Muscle layer of duodenum (tissue), 2 donors: Measurements from ENCODE around the gene GDPD5.

Experiments used
- H3K27ac ChIP-seq: one replicate; pipeline ENCODE4 v1.7.0; 2013; ENCODE audit warnings: mild to moderate bottlenecking, low read length
- H3K27me3 ChIP-seq: one replicate; pipeline ENCODE4 v1.7.0; 2013; ENCODE audit warnings: low read depth, mild to moderate bottlenecking, control low read depth, low read length
- H3K36me3 ChIP-seq, 2 donors: one replicate each; pipeline ENCODE4 v1.7.0; 2013; ENCODE audit warnings: low read length in 2 of 2, control low read depth in 1 of 2, mild to moderate bottlenecking in 1 of 2; ENCODE audit not compliant: insufficient read depth in 2 of 2, control insufficient read depth in 1 of 2
- H3K4me1 ChIP-seq, 2 donors: one replicate each; pipeline ENCODE4 v1.7.0; 2013; ENCODE audit warnings: low read length in 2 of 2, mild to moderate bottlenecking in 2 of 2, control low read depth in 1 of 2, moderate library complexity in 1 of 2; ENCODE audit not compliant: insufficient read depth in 2 of 2, control insufficient read depth in 1 of 2
- H3K4me3 ChIP-seq, 2 donors: one replicate each; pipeline ENCODE4 v1.7.0; 2013; ENCODE audit warnings: low read length in 2 of 2, low read depth in 1 of 2, mild to moderate bottlenecking in 1 of 2
- H3K9me3 ChIP-seq, 2 donors: one replicate each; pipeline ENCODE4 v1.7.0; 2013; ENCODE audit warnings: low read length in 2 of 2, control low read depth in 1 of 2, mild to moderate bottlenecking in 1 of 2; ENCODE audit not compliant: control insufficient read depth in 1 of 2
- donor health status: healthy.

GDPD5 gene

GRCh38 chr11:75518771-75519653 is 6.7 kb downstream of the GDPD5 start:
- H3K27ac ChIP-seq = no peak overlapping the region

GRCh38 chr11:75518204-75518549 is 7.6 kb downstream of the GDPD5 start:
- no peaks in the 10 kb centered on the region for H3K27me3 ChIP-seq
- H3K4me1 ChIP-seq = no peaks in the 10 kb centered on the region
- H3K36me3 ChIP-seq = peaks cover 0 to 6% of the 10 kb centered on the region in 2 donors
- H3K4me3 ChIP-seq = no peak overlapping the region
- no peak overlapping the region for H3K27ac ChIP-seq
- H3K9me3 ChIP-seq = no peaks in the 10 kb centered on the region

More at GRCh38 chr11:75518771-75519653, 6.7 kb downstream of the GDPD5 start:
- Histone ChIP-seq H3K4me3 (no peak overlapping the region), H3K9me3 (no peaks in the 10 kb centered on the region), H3K4me1 (no peaks in the 10 kb centered on the region), H3K27me3 (no peaks in the 10 kb centered on the region), H3K36me3 (peaks cover 0 to 6% of the 10 kb centered on the region in 2 donors)

DNA sequence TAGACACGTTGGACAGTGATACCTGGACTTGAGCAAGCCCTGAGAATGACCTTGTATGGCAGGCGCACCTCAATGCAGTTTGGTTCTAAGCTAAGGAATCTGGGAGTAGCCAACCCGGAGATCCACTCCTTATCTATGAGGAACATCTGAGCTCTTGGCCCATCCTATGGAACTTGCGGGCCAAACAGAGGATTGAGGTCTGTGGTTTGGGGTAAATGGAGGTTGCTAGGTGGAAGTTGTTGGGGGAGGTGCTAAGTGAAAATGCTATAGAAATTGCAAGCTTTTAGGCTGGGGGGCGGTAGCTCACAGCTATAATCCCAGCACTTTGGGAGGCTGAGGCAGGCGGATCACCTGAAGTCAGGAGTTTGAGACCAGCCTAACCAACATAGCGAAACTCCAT is 8.9 kb downstream of the GDPD5 start:
- H3K4me1 ChIP-seq = no peaks in the 10 kb centered on the region
- no peak overlapping the region for H3K27ac ChIP-seq
- peaks cover 0 to 6% of the 10 kb centered on the region in 2 donors for H3K36me3 ChIP-seq
- H3K9me3 ChIP-seq = no peaks in the 10 kb centered on the region
- H3K4me3 ChIP-seq = no peak overlapping the region
- no peaks in the 10 kb centered on the region for H3K27me3 ChIP-seq

DNA sequence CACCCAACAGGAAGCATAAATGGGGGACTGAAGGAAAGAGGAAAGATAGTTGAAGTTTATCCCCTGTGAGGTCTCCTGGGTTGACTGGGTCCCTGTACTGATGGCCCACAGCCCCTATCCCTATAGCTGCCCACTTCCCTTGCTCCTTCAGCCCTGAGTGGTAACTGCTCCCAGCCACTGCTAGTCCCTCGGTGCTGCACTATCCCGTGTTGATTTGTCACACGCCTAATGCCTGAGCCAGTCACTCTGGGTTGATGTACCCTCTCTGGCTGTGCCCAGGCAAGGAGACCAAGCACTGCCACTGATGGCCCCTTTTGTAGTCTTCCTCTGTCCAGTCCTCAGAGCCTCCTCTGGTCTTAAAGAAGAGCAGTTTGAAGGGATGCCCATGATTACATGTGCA is 9.6 kb downstream of the GDPD5 start:
- Histone ChIP-seq H3K4me1 (no peaks in the 10 kb centered on the region), H3K36me3 (peaks cover 0 to 6% of the 10 kb centered on the region in 2 donors), H3K27ac (no peak overlapping the region)

GRCh38 chr11:75514596-75514995 is 11.1 kb downstream of the GDPD5 start:
- H3K4me1 ChIP-seq = no peaks in the 10 kb centered on the region
- H3K4me3 ChIP-seq = no peak overlapping the region
- no peak overlapping the region for H3K27ac ChIP-seq
- H3K36me3 ChIP-seq = peaks cover 0 to 6% of the 10 kb centered on the region in 2 donors
- H3K27me3 ChIP-seq = no peaks in the 10 kb centered on the region
- no peaks in the 10 kb centered on the region for H3K9me3 ChIP-seq

More for the DNA sequence above, 9.6 kb downstream of the GDPD5 start:
- H3K27me3 ChIP-seq = no peaks in the 10 kb centered on the region
- no peak overlapping the region for H3K4me3 ChIP-seq
- H3K9me3 ChIP-seq = no peaks in the 10 kb centered on the region

- H3K27ac ChIP-seq = no peak overlapping the region
- no peaks in the 10 kb centered on the region for H3K9me3 ChIP-seq
- no peak overlapping the region for H3K4me3 ChIP-seq
- peaks cover 0 to 6% of the 10 kb centered on the region in 2 donors for H3K36me3 ChIP-seq
- H3K4me1 ChIP-seq = no peaks in the 10 kb centered on the region
- no peaks in the 10 kb centered on the region for H3K27me3 ChIP-seq
Measured at GRCh38 chr11:75513250-75513649, 12.5 kb downstream of the GDPD5 start.

DNA sequence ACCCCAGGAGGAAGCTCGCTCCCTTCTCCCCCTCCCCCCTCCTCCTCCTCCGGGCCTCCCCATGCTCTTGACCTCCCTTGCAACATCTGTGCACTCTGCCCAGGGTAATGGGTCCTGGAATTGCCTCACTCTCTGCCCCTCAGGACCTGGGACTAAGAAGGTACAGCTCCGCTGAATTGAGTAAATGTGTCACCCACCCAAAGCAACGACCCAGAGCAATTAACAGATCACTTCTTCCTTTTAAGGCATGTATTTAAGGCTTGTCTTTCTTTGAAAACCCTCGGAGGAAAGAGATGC is 15.1 kb downstream of the GDPD5 start:
- H3K9me3 ChIP-seq = no peaks in the 10 kb centered on the region
- H3K4me1 ChIP-seq = no peaks in the 10 kb centered on the region
- no peak overlapping the region for H3K27ac ChIP-seq
- no peaks in the 10 kb centered on the region for H3K27me3 ChIP-seq
- no peak overlapping the region for H3K4me3 ChIP-seq
- H3K36me3 ChIP-seq = no peaks in the 10 kb centered on the region

DNA sequence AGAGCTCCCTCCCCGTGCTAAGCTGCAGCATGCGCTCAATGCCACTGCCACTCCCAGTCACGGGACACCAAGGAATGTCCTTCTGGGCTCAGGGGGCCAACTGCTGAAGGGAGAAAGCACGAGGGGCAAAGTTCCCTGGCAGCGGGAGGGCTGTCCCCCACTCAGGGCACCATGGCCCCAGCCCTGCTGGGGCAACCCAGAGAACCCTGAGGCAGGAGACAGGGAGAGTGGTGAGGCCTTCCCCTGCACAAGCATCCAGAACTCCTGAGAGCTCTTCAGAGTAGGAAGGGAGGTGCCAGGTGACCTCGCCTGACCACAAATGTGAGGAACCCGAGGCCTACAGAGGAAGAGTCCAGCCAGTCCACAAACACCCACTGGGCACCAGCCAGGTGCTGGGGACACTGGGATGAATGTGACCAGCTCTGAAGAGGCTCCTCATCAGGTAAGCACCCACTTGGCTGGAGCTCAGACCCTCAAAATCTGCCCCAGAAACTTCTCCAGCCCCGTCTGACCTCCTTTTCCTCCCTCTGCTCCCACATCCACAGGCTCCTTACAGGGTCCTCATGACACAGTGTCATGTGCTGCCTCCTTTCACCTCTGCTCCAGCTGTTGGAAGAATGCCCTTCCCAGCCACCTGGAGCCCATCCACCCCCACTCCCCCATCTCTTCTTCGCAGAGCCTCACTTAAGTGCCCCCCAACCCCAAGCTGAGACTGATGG is 15.6 kb downstream of the GDPD5 start:
- no peaks in the 10 kb centered on the region for H3K4me1 ChIP-seq
- no peak overlapping the region for H3K27ac ChIP-seq
- H3K9me3 ChIP-seq = no peaks in the 10 kb centered on the region
- H3K36me3 ChIP-seq = no peaks in the 10 kb centered on the region
- H3K27me3 ChIP-seq = no peaks in the 10 kb centered on the region
- H3K4me3 ChIP-seq = no peak overlapping the region

DNA sequence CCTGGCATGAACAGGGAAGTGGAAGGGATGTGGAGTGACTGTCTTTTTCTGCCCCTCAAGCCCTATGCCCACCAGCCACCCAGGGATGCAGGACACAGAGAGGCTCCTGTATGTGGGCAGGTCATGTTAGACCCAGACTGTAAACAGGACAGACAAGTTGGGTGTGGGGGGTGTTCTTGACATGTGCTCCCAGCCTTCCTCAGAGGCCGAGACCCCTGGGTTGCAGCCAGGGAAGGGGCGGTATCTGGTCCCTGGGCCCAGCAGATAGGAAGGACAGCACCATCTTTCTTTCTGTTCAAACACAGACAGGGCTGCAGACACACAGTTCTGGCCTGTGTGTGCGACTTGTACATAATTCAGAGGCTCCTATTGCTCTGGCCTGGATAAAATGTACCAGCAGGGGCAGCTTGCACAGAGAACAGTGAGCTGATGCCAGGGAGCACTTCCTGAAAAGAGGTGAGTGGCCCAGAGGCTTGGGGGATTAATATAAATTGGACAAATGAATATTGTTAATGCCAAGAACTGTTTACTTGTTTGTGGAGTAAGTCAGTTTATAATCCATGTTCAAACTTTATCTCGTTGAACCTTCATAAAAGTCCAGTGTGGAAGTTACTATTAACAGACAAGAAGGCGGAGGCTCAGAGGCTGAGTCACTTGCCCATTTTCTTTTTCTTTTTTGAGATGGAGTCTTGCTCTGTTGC is 16.6 kb downstream of the GDPD5 start:
- no peaks in the 10 kb centered on the region for H3K36me3 ChIP-seq
- H3K9me3 ChIP-seq = no peaks in the 10 kb centered on the region
- H3K27ac ChIP-seq = no peak overlapping the region
- H3K4me3 ChIP-seq = no peak overlapping the region
- H3K4me1 ChIP-seq = no peaks in the 10 kb centered on the region
- no peaks in the 10 kb centered on the region for H3K27me3 ChIP-seq

DNA sequence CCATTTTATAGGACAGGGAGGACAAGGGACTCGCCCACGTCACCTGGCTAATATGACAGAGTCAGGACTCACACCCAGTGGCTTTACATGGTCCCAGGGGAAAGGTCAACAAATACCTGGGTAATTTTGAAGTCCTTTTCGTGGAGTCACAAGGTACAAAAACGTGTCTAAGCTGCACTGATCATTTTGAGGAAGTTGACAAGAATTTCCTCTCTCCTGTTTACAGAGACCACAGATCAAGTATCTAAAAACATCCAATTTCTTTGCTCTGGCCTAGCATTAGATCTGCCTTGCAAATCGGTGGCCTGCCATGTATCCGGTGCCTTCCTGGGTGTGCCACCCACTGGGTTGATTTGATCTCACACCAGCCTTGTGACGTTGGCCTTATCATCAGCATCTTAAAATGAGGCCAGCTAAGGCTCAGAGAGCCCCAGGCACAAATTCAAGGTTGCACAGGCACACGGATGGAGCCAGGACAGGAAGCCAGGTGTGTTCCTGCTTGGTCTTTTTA is 17.6 kb downstream of the GDPD5 start:
- Histone ChIP-seq H3K27me3 (no peaks in the 10 kb centered on the region), H3K4me1 (no peaks in the 10 kb centered on the region), H3K27ac (no peak overlapping the region), H3K36me3 (no peaks in the 10 kb centered on the region), H3K9me3 (no peaks in the 10 kb centered on the region), H3K4me3 (no peak overlapping the region)

DNA sequence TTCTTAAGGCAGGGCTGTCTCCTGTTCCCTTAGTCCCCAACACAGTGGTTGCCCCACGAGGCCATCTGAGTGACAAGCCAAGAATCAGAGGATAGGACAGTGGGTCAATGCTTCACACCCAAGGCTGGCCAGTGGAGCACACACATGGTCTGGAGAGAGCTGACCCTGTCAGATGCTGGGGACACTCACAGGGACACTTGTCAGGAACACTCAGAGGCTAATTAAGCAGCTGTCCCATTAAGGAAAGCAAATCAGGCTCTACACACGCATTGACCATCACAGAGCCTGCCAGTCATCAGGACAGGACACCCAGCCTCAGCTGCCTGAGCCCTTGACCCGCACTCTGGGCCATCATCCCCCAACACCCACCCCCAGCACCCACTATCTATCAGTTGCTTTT is 18.2 kb downstream of the GDPD5 start:
- Histone ChIP-seq H3K36me3 (no peaks in the 10 kb centered on the region), H3K4me3 (no peak overlapping the region), H3K4me1 (no peaks in the 10 kb centered on the region), H3K27ac (no peak overlapping the region), H3K9me3 (no peaks in the 10 kb centered on the region), H3K27me3 (no peaks in the 10 kb centered on the region)
